ENCODE results near the gene TRIM47. TPM values are rescaled to one million over a fixed set of nuclear protein-coding genes. Genes with fewer than 3 reads are reported as not detected.
A peak's percentile ranks its signal among the peaks of the same experiment; 100 is the strongest.

The TRIM47 gene
- total and polyA plus RNA-seq, 2 of the 13 experiments (the other 11 are each of a cell fraction or from before 2014, with no cell fraction given): 33.5 to 82.0 TPM

GRCh38 chr17:75892556-75893224 lies 14.3 kb upstream of the TRIM47 start (continued):
- TF ChIP-seq, protein P1, sequence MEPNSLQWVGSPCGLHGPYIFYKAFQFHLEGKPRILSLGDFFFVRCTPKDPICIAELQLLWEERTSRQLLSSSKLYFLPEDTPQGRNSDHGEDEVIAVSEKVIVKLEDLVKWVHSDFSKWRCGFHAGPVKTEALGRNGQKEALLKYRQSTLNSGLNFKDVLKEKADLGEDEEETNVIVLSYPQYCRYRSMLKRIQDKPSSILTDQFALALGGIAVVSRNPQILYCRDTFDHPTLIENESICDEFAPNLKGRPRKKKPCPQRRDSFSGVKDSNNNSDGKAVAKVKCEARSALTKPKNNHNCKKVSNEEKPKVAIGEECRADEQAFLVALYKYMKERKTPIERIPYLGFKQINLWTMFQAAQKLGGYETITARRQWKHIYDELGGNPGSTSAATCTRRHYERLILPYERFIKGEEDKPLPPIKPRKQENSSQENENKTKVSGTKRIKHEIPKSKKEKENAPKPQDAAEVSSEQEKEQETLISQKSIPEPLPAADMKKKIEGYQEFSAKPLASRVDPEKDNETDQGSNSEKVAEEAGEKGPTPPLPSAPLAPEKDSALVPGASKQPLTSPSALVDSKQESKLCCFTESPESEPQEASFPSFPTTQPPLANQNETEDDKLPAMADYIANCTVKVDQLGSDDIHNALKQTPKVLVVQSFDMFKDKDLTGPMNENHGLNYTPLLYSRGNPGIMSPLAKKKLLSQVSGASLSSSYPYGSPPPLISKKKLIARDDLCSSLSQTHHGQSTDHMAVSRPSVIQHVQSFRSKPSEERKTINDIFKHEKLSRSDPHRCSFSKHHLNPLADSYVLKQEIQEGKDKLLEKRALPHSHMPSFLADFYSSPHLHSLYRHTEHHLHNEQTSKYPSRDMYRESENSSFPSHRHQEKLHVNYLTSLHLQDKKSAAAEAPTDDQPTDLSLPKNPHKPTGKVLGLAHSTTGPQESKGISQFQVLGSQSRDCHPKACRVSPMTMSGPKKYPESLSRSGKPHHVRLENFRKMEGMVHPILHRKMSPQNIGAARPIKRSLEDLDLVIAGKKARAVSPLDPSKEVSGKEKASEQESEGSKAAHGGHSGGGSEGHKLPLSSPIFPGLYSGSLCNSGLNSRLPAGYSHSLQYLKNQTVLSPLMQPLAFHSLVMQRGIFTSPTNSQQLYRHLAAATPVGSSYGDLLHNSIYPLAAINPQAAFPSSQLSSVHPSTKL (CRISPR knock-in tag; IDR thresholded peaks at IDR 0.05): 0 out of 2 replicates have a peak, but pooled peaks have one; percentile 9
- TF ChIP-seq TSC22D2 (CRISPR knock-in tag; IDR thresholded peaks at IDR 0.05; ENCODE audit: borderline replicate concordance): no peak
- TF ChIP-seq, protein P2, sequence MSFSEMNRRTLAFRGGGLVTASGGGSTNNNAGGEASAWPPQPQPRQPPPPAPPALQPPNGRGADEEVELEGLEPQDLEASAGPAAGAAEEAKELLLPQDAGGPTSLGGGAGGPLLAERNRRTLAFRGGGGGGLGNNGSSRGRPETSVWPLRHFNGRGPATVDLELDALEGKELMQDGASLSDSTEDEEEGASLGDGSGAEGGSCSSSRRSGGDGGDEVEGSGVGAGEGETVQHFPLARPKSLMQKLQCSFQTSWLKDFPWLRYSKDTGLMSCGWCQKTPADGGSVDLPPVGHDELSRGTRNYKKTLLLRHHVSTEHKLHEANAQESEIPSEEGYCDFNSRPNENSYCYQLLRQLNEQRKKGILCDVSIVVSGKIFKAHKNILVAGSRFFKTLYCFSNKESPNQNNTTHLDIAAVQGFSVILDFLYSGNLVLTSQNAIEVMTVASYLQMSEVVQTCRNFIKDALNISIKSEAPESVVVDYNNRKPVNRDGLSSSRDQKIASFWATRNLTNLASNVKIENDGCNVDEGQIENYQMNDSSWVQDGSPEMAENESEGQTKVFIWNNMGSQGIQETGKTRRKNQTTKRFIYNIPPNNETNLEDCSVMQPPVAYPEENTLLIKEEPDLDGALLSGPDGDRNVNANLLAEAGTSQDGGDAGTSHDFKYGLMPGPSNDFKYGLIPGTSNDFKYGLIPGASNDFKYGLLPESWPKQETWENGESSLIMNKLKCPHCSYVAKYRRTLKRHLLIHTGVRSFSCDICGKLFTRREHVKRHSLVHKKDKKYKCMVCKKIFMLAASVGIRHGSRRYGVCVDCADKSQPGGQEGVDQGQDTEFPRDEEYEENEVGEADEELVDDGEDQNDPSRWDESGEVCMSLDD (CRISPR knock-in tag; IDR thresholded peaks at IDR 0.05; ENCODE audit: borderline replicate concordance): 0 out of 2 replicates have a peak, but pooled peaks have one; percentile 44
- TF ChIP-seq ZNF589 (CRISPR knock-in tag; conservative IDR thresholded peaks at IDR 0.05): peak; percentile 11; the same call in 1 of the 2 replicates
- TF ChIP-seq HNRNPLL (IDR thresholded peaks at IDR 0.05; ENCODE audit: low read depth, low read length, poor library complexity, severe bottlenecking): peak; percentile 54
- 0 out of 2 replicates have a peak, but pooled peaks have one; percentile 7 for TF ChIP-seq KLF13 (CRISPR knock-in tag; IDR thresholded peaks at IDR 0.05)
- peak; percentile 42; the same call in 1 of the 2 replicates for TF ChIP-seq ZNF350 (CRISPR knock-in tag; IDR thresholded peaks at IDR 0.05; ENCODE audit: borderline replicate concordance, low read depth)
- peak; percentile 87 for TF ChIP-seq AGO1 (IDR thresholded peaks at IDR 0.05; ENCODE audit: low read depth, low read length, poor library complexity, severe bottlenecking)
- TF ChIP-seq PRMT3 (CRISPR knock-in tag; IDR thresholded peaks at IDR 0.05; ENCODE audit: borderline replicate concordance, low read depth): 0 out of 2 replicates have a peak, but pooled peaks have one; percentile 50
- TF ChIP-seq GATAD2A (CRISPR knock-in tag; IDR thresholded peaks at IDR 0.05): peak; percentile 39; the same call in 1 of the 2 replicates
- TF ChIP-seq ZNF564 (CRISPR knock-in tag; IDR thresholded peaks at IDR 0.05): peak; percentile 96
- TF ChIP-seq, protein P3, sequence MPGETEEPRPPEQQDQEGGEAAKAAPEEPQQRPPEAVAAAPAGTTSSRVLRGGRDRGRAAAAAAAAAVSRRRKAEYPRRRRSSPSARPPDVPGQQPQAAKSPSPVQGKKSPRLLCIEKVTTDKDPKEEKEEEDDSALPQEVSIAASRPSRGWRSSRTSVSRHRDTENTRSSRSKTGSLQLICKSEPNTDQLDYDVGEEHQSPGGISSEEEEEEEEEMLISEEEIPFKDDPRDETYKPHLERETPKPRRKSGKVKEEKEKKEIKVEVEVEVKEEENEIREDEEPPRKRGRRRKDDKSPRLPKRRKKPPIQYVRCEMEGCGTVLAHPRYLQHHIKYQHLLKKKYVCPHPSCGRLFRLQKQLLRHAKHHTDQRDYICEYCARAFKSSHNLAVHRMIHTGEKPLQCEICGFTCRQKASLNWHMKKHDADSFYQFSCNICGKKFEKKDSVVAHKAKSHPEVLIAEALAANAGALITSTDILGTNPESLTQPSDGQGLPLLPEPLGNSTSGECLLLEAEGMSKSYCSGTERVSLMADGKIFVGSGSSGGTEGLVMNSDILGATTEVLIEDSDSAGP (CRISPR knock-in tag; IDR thresholded peaks at IDR 0.05; ENCODE audit: borderline replicate concordance): peak; percentile 60
- TF ChIP-seq ZEB1 (IDR thresholded peaks at IDR 0.05; ENCODE audit: insufficient replicate concordance, low read depth): peak; percentile 44
- no peak for TF ChIP-seq SAFB2 (CRISPR knock-in tag; IDR thresholded peaks at IDR 0.05; ENCODE audit: borderline replicate concordance, low read depth)
- peak; percentile 37; the same call in 1 of the 2 replicates for TF ChIP-seq ZC3H4 (CRISPR knock-in tag; IDR thresholded peaks at IDR 0.05; ENCODE audit: borderline replicate concordance)
- TF ChIP-seq ZZZ3 (CRISPR knock-in tag; IDR thresholded peaks at IDR 0.05; ENCODE audit: borderline replicate concordance): peak; percentile 78; the same call in 1 of the 2 replicates
- TF ChIP-seq PHB2 (IDR thresholded peaks at IDR 0.05; ENCODE audit: partially characterized antibody): no peak
- TF ChIP-seq HOXA9 (CRISPR knock-in tag; IDR thresholded peaks at IDR 0.05; ENCODE audit: borderline replicate concordance): no peak
- peak; percentile 90 for TF ChIP-seq ZFP90 (CRISPR knock-in tag; IDR thresholded peaks at IDR 0.05; ENCODE audit: borderline replicate concordance)
- TF ChIP-seq ZNF34 (CRISPR knock-in tag; IDR thresholded peaks at IDR 0.05; ENCODE audit: borderline replicate concordance): no peak

Data from HepG2 (cell line).